GM19463 (cell line): Measurements from ENCODE around the gene FYN.
"Not testable (repeated sequence)": the region's sequence is repeated elsewhere in the genome, so short reads cannot be mapped to it uniquely, and the experiment has no call there.

Experiments used
- ATAC-seq: cut with Tn5 transposase; IDR thresholded peaks from one replicate; pipeline ENCODE4 v1.9.1; 2021; ENCODE audit warnings: mild to moderate bottlenecking, moderate library complexity; ENCODE audit not compliant: unreplicated experiment

Gene FYN

DNA sequence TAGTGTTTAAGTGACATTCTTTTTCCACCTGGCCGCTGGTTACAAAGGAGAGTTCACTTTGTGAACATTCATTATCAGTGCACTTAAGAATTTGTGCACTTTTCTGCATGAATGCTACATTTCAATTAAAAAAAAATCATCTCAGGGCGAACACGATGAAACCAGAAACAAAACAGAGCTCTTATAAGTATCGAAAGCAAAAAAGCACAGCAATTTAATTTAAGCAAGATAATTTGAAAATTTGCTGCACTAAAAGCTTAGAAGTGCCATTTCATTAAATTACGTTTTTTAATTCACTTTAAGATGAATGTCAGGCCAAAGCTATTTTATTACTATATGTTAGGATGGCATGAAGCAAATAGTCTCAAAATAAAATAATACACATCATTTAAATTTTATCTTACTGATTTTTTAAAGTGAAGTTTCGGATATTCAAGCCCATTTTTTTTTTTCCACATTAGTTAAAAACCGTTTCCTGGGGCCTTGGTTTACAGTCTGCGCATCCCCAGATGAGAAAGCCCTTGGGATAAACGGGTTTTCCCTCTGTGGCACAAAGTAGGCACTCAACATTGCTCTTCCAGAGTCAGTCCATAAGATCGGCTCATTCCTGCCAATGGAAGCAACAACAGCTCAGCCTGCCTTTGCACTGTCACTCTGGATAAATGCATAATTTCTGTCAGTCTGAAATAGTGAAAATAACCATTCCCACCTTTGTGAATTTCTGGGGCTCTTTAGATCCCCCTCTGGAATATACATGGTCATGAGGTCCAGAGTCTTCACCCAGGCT is 80.1 kb downstream of the FYN start:
- ATAC-seq, result no peak

DNA sequence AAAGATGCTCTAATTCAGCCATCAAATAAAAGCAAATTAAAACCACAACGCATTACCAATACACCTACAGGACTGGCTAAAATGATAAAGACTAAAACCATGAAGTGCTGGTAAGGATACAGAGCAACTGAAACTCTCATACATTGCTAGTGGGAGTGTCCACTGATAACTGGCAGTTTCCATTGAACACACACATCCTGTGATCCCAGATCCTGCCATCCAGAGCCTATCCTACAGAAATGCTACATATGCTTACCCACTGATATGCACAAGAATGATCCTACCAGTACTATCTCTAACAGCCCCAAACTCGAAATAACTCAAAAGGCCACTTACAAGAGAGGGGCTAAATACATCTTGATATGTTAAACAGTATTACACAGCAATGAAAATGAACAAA is 81.0 kb downstream of the FYN start:
- ATAC-seq, result no peak

DNA sequence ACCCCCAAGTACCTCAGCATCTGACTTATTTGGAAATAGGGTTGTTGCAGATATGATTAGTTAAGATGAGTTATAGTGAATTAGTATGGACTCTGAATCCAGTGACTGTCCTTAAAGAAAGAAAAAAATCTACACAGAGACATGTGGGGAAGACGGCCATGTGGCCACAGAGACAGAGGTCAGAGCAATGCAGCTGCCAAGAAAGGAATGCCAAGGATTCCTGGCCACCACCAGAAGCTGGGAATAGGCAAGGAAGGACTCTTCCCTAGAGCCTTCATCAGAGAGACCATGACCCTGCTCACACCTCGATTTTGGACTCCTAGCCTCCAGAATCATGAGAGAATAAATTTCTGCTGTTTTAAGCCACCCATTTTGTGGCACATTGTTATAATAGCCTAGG is 81.8 kb downstream of the FYN start:
- no peak for ATAC-seq

DNA sequence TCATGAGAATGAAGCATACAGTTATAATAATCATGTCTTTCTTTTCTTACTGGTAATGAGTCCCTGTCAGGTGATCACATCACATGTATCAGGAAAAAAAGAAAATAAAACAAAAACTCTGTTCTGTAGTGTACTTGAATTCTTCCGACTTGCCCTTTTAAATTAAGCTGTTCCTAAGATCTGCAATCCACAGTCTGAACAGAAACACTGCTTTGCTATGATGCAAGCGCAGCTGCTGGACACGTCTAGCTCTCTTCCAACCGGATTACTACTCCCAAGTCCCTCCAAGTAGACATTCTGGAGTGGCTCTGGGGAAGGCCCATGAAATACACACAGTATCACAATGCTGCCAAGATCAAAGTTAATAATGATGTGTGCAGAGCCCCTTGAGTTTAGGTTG is 83.7 kb downstream of the FYN start:
- ATAC-seq, result no peak

DNA sequence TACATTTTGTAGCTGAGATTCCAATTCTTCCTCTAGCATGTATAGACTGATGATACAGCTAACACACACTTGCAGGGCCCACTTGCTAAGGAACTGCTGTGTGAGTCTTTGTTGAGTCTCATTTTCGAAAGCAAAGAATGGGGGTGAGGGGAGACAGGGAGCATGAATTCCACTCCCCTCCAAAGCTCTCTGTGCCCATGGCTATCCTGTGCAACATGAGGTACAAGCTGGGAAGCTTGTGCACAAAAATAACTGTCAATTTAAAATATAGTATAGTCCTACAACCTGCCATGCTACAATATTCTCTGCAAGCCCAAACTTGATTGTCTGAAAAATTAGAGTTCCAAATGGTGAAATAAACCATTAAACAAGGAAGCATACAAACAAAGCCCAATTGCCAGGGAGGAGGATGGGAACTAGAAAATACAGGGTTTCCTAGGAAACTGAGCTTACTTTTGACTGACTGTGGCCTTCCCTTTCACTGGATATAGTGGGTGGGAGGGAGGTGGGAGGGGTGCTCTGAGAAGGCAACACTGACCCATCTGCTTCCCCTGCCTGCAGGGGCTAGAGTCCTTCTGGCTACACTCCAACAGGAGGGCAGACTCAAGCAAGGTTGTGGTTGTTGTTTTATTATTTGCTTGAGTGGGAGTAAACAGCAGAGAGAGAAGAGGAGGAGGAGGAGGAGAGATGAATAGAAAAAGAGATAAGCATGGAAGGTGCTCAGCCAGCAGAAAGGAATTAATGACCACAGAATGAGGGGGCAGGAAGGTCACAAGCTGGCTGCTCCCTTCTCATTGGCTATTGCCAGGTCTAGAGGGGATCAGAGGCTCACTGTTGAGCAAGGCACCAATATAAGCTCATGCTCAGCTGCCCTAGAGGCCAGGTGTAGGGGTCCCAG is 84.6 kb downstream of the FYN start:
- ATAC-seq, result no peak

DNA sequence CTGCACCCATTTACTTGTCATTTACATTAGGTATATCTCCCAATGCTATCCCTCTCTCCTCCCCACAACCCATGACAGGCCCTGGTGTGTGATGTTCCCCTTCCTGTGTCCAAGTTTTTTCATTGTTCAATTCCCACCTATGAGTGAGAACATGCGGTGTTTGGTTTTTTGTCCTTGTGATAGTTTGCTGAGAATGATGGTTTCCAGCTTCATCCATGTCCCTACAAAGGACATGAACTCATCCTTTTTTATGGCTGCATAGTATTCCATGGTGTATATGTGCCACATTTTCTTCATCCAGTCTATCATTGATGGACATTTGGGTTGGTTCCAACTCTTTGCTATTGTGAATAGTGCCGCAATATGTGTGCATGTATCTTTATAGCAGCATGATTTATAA is 87.1 kb downstream of the FYN start:
- not testable (repeated sequence) for ATAC-seq

DNA sequence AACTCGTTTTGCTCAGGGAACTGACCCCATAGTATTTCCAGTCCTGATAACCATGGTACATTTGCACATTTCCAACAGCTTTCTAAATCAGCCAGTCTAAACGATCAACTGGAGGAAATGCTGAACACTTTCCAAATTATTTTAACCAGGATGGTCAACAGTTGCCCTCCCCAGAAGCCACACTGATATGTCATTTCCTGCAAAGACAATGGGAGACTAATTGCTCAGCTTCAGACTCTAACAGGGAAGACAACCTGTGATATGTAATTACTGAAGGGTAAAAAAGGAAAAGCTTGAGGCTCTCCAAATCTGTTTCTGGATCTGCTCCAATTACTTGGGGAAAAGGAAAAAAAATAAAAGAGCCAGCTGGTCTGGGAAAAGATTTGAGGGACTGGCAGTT is 88.8 kb downstream of the FYN start:
- ATAC-seq, result no peak

DNA sequence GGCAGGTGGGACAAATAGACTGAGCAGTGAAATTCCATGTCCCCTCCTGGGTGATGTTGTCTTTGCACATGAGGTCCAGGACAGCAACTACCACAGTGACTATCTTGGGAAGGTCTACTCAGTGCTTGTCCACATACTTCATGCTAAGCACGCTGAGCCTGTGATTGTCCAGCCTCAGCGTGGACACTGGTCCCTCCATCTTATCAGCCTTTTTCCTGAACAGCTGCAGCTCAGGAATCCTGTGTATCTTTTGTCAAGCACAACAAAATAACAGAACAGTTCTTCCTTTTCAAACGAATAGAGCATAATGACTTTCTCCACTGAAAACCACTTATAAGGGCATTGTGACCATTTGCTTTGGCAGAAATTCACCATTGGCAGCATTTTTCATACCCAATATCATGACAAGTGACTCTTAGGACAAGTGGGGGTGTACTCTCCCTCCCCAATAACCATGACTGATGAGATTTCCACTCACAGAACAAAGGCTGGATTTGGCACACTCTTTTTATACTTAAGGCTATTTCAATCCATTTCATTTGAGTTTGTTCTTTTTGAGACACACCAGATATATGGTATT is 90.3 kb downstream of the FYN start:
- no peak for ATAC-seq

DNA sequence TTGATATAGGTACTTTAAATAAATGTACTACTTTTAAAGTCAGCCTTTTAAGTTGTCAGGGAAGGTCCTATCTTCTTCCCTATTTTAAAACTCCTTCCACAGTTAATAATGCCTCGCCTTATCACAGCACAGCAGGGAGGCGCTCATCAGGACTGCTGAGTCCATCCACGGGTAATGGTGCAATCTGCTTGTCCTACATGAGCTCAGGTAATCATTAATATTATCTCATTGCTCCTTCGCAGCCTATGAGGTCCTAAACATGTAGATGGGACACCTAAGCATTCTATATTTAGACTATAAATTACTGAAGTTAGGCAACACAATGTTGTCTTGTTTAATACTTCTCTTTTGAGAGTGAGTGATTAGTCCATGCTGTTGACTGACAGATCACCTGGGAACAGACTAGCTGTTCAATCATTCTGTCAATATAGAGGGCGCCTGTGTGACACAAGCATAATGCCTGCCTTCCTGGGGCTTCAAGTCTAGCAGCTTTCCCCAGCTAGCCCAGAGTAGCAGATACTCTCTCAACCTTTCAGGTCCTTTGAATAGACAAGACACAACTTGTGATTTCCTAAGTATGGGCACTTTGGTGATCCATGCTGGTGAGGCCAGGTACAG is 91.0 kb downstream of the FYN start:
- no peak for ATAC-seq

DNA sequence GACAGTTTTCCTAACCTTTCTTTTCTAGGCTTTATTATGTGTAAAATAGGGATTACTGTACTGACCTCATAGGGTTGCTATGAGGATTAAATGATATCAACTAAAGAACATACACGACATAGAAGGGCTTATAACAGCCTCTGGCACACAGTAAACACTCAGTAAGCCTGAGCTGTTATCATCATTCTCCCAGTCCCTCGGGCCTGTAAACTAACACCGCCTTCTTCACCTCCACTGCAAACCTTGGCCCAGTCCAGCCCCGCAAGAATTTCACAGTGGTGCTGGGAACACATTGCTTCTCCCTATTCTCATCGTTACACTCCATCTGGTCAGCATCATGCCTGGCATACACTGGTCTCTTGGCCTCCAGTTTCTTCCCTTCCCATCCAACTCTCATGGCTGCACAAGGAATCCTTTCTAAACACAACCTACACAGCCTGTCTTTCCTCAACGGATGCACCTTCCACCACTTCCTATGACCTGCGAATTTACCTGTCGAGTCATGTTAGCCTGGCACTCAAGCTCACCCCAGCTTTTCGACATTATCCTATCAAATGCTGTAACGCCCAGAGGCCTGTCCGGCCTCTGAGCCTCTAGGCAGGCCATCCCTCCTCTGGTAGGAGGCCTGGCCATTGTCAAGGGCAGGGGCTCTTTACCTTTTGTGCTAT is 92.1 kb downstream of the FYN start:
- ATAC-seq, result no peak

DNA sequence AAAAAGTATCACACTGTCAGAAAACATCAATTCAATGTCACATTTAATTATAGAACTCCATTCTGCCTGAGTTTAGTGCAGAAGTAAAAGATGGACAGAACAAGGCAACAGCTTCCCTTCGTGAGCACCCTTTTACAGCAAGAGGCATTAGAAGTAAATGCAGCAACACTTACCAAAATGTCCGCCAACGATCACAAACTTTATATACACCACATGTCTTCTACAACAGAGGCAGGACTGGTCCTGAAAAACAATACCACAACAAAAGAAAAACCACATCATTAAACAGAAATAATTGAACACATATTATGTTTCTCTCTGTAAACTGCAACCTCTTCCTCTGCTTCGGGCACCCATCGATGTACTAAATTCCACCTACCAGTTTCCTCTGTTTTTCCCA is 92.9 kb downstream of the FYN start:
- no peak for ATAC-seq

DNA sequence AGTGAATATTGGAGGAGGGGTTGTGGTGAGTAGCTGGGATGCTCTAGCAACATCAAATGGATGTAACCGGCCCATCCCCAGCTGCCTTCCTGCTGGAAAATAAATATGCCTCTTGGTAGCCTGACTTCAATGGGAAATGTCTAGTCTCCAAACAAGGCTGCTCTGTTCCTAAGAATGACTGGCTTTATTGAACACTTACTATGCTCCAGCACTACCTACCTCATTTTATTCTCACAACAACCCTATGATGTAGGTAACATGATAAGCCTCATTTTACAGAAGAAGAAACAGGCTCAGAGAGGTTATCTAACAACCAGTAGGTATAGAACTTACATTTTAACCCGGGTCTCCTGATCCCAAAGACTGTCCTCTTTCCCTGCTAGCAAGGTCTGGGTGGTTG is 93.6 kb downstream of the FYN start:
- ATAC-seq, result no peak

DNA sequence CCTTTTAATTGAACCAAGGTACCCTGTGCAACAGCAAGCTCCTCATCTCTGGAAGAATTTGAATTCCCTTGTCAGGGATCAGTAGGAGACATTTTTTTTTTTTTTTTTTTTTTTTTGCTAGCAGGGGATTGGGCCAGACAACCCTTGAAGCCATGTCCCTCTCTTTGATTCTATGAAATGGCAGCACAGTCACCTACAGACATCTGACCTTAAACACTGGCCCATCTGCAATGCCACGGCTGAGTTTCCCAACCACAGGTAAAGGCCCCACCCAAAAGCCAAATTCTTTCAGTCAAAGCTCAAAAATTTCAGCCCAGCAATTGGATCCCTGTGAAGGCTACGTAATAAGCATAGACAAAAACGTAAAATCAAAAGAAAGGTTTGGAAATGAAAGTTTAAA is 94.2 kb downstream of the FYN start:
- ATAC-seq, result no peak

DNA sequence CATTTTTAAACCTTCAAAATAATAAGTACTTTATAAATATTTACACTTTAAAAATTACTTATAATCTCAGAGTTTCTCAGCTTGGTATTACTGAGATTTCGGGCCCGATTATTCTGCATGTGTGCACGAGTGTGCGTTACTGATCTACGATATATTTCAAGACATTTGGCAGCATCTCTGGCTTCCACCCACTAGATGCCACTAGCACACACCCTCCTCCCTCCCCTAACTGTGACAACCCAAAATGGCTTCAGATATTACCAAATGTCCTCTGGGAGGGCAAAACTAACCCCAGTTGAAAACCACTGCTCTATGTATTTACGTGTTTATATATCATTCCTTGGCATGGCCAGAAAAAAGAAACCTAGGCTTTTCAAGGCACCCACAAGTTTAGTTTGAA is 95.9 kb downstream of the FYN start:
- no peak for ATAC-seq

DNA sequence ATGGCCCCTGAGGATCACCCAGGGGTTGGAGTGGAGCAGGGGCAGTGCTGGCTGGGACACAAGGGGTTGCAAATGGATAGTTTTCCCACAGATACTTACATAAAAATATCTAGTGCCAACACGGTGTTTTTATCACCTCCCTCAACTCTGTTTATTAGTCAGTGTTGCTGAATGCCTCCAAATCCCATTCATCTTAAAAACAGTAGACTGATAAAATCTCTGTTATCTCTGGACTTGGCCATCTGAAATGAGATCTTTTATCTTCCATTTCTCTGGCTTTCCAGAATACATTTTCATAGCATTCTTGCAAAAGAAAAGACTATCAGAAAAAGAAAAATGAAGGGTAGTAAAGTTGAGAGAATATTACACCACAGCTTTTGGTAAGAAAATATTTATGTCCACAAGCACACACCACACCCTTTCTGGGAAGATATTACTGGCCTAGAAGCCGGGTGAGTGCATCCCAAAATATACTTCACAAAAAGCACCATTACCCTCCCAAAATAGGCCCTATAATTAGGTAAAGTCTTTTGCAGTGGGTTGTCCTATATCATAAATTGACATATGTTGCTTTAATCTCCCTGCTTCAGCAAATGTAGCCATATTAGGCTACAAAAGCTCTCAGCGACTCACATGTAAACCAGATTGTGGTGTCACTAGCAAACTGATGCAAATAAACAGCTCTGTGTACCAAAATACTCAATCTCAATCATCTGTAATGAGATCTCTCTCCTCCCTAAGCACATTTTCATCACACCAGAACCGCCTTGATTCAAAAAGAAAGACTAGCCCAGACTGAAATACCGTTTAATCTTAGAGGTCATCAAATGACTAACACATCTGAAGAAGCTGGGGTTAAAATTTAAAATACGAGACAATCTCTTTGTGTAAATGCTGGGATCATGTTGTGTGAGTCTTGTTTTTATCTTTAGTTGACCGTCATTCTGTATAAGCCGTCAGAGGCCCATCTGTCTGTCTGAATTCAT is 96.7 kb downstream of the FYN start:
- no peak for ATAC-seq

DNA sequence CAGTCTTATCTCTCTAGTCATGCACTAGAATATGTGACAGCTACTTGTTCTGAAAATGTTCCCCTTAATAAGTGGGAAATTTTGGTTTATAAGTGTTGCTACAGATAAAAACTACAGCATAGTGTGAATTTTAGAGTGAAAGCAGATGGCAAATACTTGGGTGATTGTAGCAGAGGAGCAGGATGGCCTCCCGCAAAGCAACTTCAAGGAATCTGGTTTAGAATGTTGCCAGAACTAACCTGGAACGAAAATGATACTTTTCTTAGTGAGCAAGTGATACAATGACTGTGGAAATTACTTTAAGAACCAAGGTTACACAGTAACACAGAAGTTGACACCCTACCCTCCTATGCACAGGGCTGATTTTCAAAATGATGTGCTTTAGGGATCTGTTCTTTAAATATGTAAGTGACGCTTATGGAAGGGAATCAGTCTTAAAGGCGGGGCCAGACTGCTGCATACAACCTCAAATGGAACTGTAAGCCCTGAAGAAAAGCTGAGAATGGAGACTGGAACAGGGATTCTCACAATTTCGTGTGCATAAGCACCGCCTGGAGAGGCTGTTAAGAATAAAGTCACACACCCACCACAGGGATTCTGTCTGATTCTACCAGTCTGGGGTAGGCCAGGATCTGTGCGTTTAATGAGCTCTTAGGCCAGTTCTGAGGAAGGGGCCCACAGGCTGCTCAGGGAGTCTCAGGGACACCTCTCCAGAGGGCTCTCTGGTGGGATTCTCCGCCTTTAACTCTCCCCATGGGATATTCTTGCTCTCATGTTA is 97.9 kb downstream of the FYN start:
- no peak for ATAC-seq

DNA sequence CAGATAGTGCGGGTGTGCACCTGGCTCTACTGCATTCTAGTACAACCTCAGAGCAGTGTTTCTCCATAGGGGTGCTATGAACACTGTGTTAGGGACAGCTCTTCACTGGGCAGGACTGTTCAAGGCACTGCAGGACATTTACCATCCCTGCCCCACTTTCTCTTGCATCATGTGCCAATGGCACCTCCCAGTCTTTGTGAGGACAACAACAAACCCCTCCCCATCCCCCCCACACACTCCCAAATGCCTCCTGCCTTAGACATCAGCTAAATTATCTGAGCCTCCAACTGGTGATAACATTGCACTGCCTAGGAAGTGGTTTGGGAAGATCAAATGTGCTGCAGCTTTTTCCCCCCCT is 98.9 kb downstream of the FYN start:
- ATAC-seq, result no peak

DNA sequence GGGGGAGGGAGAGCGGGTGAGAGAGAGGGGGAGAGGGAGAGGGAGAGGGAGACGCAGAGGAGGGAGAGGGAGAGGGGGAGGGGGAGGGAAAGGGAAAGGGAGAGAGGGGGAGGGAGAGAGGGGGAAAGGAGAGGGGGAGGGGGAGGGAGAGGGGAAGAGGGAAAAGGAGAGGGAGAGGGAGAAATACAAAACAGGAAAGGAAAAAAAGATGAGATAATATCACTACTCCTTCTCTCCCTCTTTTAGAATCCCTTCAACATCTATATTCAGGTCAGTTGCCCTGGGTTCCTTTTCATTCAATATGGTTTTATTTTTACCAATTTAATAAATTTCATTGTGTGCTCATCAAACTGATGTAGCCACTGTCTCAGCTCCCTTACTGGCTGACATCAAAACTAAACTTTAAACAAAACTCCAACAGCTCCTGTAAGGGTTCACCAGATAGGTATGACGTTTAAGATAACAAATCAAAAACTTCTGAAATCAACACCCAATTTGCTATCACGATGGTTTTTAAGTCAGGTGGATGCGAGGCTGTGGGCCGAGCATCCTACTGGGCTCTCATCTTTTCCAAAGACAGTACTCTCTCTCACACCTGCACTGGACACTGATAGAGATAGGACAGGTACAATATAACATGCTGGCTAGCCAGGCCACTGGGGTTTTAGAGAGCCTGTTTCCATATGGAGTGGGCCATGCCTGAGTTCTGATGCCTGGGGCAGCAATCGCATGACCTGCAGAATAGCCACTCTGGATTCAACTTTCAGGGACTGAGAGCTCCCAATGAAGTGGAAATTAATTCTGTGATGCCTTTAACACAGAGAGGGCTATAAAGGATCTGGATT is 99.5 kb downstream of the FYN start:
- no peak for ATAC-seq
